ENCODE data around the gene AXL. TPM values are rescaled to one million over a fixed set of nuclear protein-coding genes. Genes with fewer than 3 reads are reported as not detected.
A peak's percentile ranks its signal among the peaks of the same experiment; 100 is the strongest.

AXL gene
- total and polyA plus RNA-seq, 2 experiments from 2014 or later = 340 to 421 TPM

GRCh38 chr19:41302624-41303351 lies 83.8 kb downstream of the AXL start:
- no peaks in the 10 kb centered on the region for H3K27me3 ChIP-seq (replicated peaks; ENCODE audit: insufficient read depth)
- H3K9ac ChIP-seq = no peak overlapping the region
- no peak overlapping the region for H2AFZ ChIP-seq
- H3K4me1 ChIP-seq (ENCODE audit: insufficient read depth) = peaks cover 20% of the 10 kb centered on the region
- H3K79me2 ChIP-seq (ENCODE audit: insufficient read depth) = peaks cover 16% of the 10 kb centered on the region
- in situ Hi-C loops (cut with MboI) = no loop called here
- H3K4me2 ChIP-seq (ENCODE audit: unreplicated experiment) = no peak overlapping the region
- H3K4me3 ChIP-seq = no peak overlapping the region
- no peaks in the 10 kb centered on the region for H3K9me3 ChIP-seq (ENCODE audit: low read depth)
- WGBS, 2 experiments (ENCODE audit: low coverage in 1 of 2, low lambda C conversion rate in 2 of 2, missing lambda C conversion rate in 2 of 2) = 80 to 86% methylated on average over 21 of the region's 21 CpGs
- no peaks in the 10 kb centered on the region for H4K20me1 ChIP-seq (ENCODE audit: insufficient read depth)
- DNase-seq = no peak
- H3K9me2 ChIP-seq (ENCODE audit: insufficient read depth) = no peaks in the 10 kb centered on the region
- peaks cover 42% of the 10 kb centered on the region for H3K36me3 ChIP-seq (ENCODE audit: low read depth)
- H3K27ac ChIP-seq = no peak overlapping the region
- peaks cover 37% of the 10 kb centered on the region for H3F3A ChIP-seq (ENCODE audit: insufficient read depth)
- no peak for TF ChIP-seq EZH2phosphoT487 (IDR thresholded peaks at IDR 0.05; ENCODE audit: insufficient read depth, low read depth)
- no peak for TF ChIP-seq EZH2 (IDR thresholded peaks at IDR 0.05; ENCODE audit: insufficient read depth, poor library complexity, severe bottlenecking)

- H3F3A ChIP-seq (ENCODE audit: insufficient read depth) = peaks cover 44% of the 10 kb centered on the region
- no peak overlapping the region for H2AFZ ChIP-seq
- H3K4me1 ChIP-seq (ENCODE audit: insufficient read depth) = peaks cover 19% of the 10 kb centered on the region
- H3K4me2 ChIP-seq (ENCODE audit: unreplicated experiment) = no peak overlapping the region
- no peaks in the 10 kb centered on the region for H3K9me3 ChIP-seq (ENCODE audit: low read depth)
- H3K9me2 ChIP-seq (ENCODE audit: insufficient read depth) = no peaks in the 10 kb centered on the region
- WGBS, 2 experiments (ENCODE audit: low coverage in 1 of 2, low lambda C conversion rate in 2 of 2, missing lambda C conversion rate in 2 of 2) = 95% methylated on average over 12 to 14 of the region's 14 CpGs
- no peak overlapping the region for H3K27ac ChIP-seq
- H4K20me1 ChIP-seq (ENCODE audit: insufficient read depth) = no peaks in the 10 kb centered on the region
- H3K36me3 ChIP-seq (ENCODE audit: low read depth) = peaks cover 42% of the 10 kb centered on the region
- H3K79me2 ChIP-seq (ENCODE audit: insufficient read depth) = peaks cover 16% of the 10 kb centered on the region
- no peaks in the 10 kb centered on the region for H3K27me3 ChIP-seq (replicated peaks; ENCODE audit: insufficient read depth)
- H3K9ac ChIP-seq = no peak overlapping the region
- H3K4me3 ChIP-seq = no peak overlapping the region
- no peak for DNase-seq
- in situ Hi-C loops (cut with MboI) = no loop called here
- no peak for TF ChIP-seq EZH2 (IDR thresholded peaks at IDR 0.05; ENCODE audit: insufficient read depth, poor library complexity, severe bottlenecking)
- no peak for TF ChIP-seq EZH2phosphoT487 (IDR thresholded peaks at IDR 0.05; ENCODE audit: insufficient read depth, low read depth)
These were observed 84.9 kb downstream of the AXL start for GRCh38 chr19:41303954-41304353.

- Histone ChIP-seq H3K4me3 (no peak overlapping the region), H4K20me1 (ENCODE audit: insufficient read depth) (no peaks in the 10 kb centered on the region), H3K9me3 (ENCODE audit: low read depth) (no peaks in the 10 kb centered on the region), H3K27ac (no peak overlapping the region), H3K9ac (no peak overlapping the region), H3K4me1 (ENCODE audit: insufficient read depth) (peaks cover 13% of the 10 kb centered on the region), H3K27me3 (replicated peaks; ENCODE audit: insufficient read depth) (no peaks in the 10 kb centered on the region), H3K4me2 (ENCODE audit: unreplicated experiment) (no peak overlapping the region), H2AFZ (no peak overlapping the region), H3F3A (ENCODE audit: insufficient read depth) (peaks cover 43% of the 10 kb centered on the region), H3K79me2 (ENCODE audit: insufficient read depth) (peaks cover 16% of the 10 kb centered on the region), H3K9me2 (ENCODE audit: insufficient read depth) (no peaks in the 10 kb centered on the region), H3K36me3 (ENCODE audit: low read depth) (peaks cover 42% of the 10 kb centered on the region)
- 71% methylated on average over 4 of the region's 4 CpGs for WGBS, 2 experiments (ENCODE audit: low coverage in 1 of 2, low lambda C conversion rate in 2 of 2, missing lambda C conversion rate in 2 of 2)
- TF ChIP-seq EZH2phosphoT487 (IDR thresholded peaks at IDR 0.05; ENCODE audit: insufficient read depth, low read depth) (no peak), EZH2 (IDR thresholded peaks at IDR 0.05; ENCODE audit: insufficient read depth, poor library complexity, severe bottlenecking) (no peak)
- DNase-seq = no peak
- in situ Hi-C loops (cut with MboI) = no loop called here
These were observed 85.9 kb downstream of the AXL start for GRCh38 chr19:41304706-41305483.

- peaks cover 44% of the 10 kb centered on the region for H3F3A ChIP-seq (ENCODE audit: insufficient read depth)
- no peak overlapping the region for H3K4me2 ChIP-seq (ENCODE audit: unreplicated experiment)
- no peak overlapping the region for H2AFZ ChIP-seq
- DNase-seq = no peak
- peaks cover 14% of the 10 kb centered on the region for H3K4me1 ChIP-seq (ENCODE audit: insufficient read depth)
- TF ChIP-seq EZH2phosphoT487 (IDR thresholded peaks at IDR 0.05; ENCODE audit: insufficient read depth, low read depth) = no peak
- TF ChIP-seq EZH2 (IDR thresholded peaks at IDR 0.05; ENCODE audit: insufficient read depth, poor library complexity, severe bottlenecking) = no peak
- no peaks in the 10 kb centered on the region for H3K9me3 ChIP-seq (ENCODE audit: low read depth)
- no peaks in the 10 kb centered on the region for H3K9me2 ChIP-seq (ENCODE audit: insufficient read depth)
- H3K9ac ChIP-seq = peak overlapping the region; percentile 29; the same call in 1 of the 2 replicates
- peaks cover 33% of the 10 kb centered on the region for H3K36me3 ChIP-seq (ENCODE audit: low read depth)
- H3K79me2 ChIP-seq (ENCODE audit: insufficient read depth) = peaks cover 9% of the 10 kb centered on the region
- WGBS, 2 experiments (ENCODE audit: low coverage in 1 of 2, low lambda C conversion rate in 2 of 2, missing lambda C conversion rate in 2 of 2) = 86 to 88% methylated on average over 11 to 13 of the region's 13 CpGs
- H3K4me3 ChIP-seq = no peak overlapping the region
- 0 out of 2 replicates have a peak overlapping the region, but pooled peaks have one; percentile 95 for H3K27ac ChIP-seq
- in situ Hi-C loops (cut with MboI) = no loop called here
- no peaks in the 10 kb centered on the region for H4K20me1 ChIP-seq (ENCODE audit: insufficient read depth)
- H3K27me3 ChIP-seq (replicated peaks; ENCODE audit: insufficient read depth) = no peaks in the 10 kb centered on the region
These were observed 87.1 kb downstream of the AXL start for GRCh38 chr19:41305927-41306793.

Data from GM23248 (cell line).